Gastroesophageal sphincter (tissue), 3 donors: Measurements from ENCODE around the gene LRRC73.
"Not testable (repeated sequence)": the region's sequence is repeated elsewhere in the genome, so short reads cannot be mapped to it uniquely, and the experiment has no call there.

Experiments used
- CTCF ChIP-seq, 4 experiments: fragments of 200-600 bp in 2 of 4; fragments of 450-650 bp in 2 of 4; sonication (generic) in 1 of 4; IDR thresholded peaks; one replicate each; pipeline ENCODE4 v1.5.1; 2017 to 2019; ENCODE audit warnings: antibody characterized with exemption in 4 of 4, mild to moderate bottlenecking in 2 of 4, moderate library complexity in 2 of 4
- EP300 ChIP-seq: sonication (generic); formaldehyde crosslinking; IDR thresholded peaks from one replicate; pipeline ENCODE4 v1.6.1; 2017; ENCODE audit warnings: antibody characterized with exemption, mild to moderate bottlenecking
- POLR2A ChIP-seq, 2 donors: fragments of 450-650 bp; IDR thresholded peaks; one replicate each; pipeline ENCODE4 v1.6.1; 2017; ENCODE audit warnings: antibody characterized with exemption in 2 of 2, mild to moderate bottlenecking in 2 of 2, moderate library complexity in 1 of 2
- POLR2AphosphoS5 ChIP-seq: sonication (generic); formaldehyde crosslinking; IDR thresholded peaks from one replicate; pipeline ENCODE4 v1.6.1; 2017; ENCODE audit warnings: antibody characterized with exemption

GRCh38 chr6:43467265-43467664, 42.9 kb downstream of the LRRC73 start:
- not testable (repeated sequence) for TF ChIP-seq POLR2A (IDR thresholded peaks at IDR 0.05); CTCF (IDR thresholded peaks at IDR 0.05); EP300; POLR2AphosphoS5
